ENCODE measurements around the gene ZNHIT2.

- TF ChIP-seq, protein P1, sequence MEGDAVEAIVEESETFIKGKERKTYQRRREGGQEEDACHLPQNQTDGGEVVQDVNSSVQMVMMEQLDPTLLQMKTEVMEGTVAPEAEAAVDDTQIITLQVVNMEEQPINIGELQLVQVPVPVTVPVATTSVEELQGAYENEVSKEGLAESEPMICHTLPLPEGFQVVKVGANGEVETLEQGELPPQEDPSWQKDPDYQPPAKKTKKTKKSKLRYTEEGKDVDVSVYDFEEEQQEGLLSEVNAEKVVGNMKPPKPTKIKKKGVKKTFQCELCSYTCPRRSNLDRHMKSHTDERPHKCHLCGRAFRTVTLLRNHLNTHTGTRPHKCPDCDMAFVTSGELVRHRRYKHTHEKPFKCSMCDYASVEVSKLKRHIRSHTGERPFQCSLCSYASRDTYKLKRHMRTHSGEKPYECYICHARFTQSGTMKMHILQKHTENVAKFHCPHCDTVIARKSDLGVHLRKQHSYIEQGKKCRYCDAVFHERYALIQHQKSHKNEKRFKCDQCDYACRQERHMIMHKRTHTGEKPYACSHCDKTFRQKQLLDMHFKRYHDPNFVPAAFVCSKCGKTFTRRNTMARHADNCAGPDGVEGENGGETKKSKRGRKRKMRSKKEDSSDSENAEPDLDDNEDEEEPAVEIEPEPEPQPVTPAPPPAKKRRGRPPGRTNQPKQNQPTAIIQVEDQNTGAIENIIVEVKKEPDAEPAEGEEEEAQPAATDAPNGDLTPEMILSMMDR (IDR thresholded peaks at IDR 0.05) = no peak
- no peak for TF ChIP-seq POLR2A (IDR thresholded peaks at IDR 0.05; ENCODE audit: low read depth)
Observed at GRCh38 chr11:65152122-65152521, 34.6 kb upstream of the ZNHIT2 start.
